ENCODE data around the gene USP21. TPM values are rescaled to one million over a fixed set of nuclear protein-coding genes. Genes with fewer than 3 reads are reported as not detected.
A peak's percentile ranks its signal among the peaks of the same experiment; 100 is the strongest.

The USP21 gene
- total RNA-seq, 1 donor from 2014 or later = 31.9 TPM

DNA sequence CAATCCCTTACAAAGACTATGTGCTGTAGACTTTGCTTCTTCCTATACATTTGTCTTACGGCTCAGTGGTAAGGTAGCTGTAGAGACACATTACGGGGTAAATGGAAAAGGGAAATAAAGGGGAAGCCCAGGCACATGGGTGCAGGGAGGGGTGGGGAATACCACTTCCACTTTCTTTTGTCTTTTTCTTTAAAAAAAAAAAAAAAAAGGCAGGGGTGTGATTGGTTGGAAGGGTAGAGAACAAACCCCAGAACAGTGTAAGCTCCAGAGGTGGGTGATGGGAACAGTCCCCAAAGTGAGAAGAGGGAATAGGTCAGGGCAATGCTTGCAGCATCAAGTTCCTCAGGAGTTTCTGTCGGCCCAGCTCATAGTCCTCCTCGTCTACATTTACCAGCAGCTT lies 37.5 kb upstream of the USP21 start:
- no peak overlapping the region for H3K27ac ChIP-seq
- H3K27me3 ChIP-seq = no peaks in the 10 kb centered on the region
- DNase-seq (ENCODE audit: low spot score in 2 of 2) = no peak
- intact Hi-C loops (cut with DNase I) = no loop called here
- H3K9me3 ChIP-seq = no peaks in the 10 kb centered on the region
- H3K36me3 ChIP-seq = peaks cover 53 to 64% of the 10 kb centered on the region in 2 donors
- H3K4me1 ChIP-seq = peaks cover 9 to 17% of the 10 kb centered on the region in 2 donors
- no peak overlapping the region for H3K4me3 ChIP-seq
- TF ChIP-seq, protein P1, sequence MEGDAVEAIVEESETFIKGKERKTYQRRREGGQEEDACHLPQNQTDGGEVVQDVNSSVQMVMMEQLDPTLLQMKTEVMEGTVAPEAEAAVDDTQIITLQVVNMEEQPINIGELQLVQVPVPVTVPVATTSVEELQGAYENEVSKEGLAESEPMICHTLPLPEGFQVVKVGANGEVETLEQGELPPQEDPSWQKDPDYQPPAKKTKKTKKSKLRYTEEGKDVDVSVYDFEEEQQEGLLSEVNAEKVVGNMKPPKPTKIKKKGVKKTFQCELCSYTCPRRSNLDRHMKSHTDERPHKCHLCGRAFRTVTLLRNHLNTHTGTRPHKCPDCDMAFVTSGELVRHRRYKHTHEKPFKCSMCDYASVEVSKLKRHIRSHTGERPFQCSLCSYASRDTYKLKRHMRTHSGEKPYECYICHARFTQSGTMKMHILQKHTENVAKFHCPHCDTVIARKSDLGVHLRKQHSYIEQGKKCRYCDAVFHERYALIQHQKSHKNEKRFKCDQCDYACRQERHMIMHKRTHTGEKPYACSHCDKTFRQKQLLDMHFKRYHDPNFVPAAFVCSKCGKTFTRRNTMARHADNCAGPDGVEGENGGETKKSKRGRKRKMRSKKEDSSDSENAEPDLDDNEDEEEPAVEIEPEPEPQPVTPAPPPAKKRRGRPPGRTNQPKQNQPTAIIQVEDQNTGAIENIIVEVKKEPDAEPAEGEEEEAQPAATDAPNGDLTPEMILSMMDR (IDR thresholded peaks at IDR 0.05) = no peak

DNA sequence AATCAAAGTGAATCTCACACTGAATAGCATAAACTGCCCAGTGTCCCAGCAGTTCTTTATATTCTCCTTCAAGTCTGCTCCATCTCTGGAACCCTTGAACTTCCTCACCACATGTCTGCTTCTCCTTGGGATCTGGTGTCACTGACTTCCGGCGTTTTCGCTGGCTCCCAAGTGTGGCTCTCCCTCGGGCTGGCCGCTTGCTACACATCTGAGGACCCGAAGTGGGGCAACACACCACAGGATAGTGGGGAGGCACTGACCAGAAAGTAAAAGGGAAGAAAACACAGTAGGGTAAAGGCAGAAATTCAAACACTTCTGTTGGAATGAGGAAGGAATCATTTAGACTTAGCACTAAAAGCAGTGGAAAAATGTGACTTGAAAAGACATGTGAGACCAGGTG lies 36.3 kb upstream of the USP21 start:
- DNase-seq (ENCODE audit: low spot score in 2 of 2) = no peak
- Histone ChIP-seq H3K27ac (no peak overlapping the region), H3K27me3 (no peaks in the 10 kb centered on the region), H3K4me3 (no peak overlapping the region), H3K36me3 (peaks cover 58 to 75% of the 10 kb centered on the region in 2 donors), H3K9me3 (no peaks in the 10 kb centered on the region), H3K4me1 (peaks cover 8 to 20% of the 10 kb centered on the region in 2 donors)
- intact Hi-C loops (cut with DNase I) = no loop called here
- TF ChIP-seq, protein P1 (IDR thresholded peaks at IDR 0.05) = no peak

DNA sequence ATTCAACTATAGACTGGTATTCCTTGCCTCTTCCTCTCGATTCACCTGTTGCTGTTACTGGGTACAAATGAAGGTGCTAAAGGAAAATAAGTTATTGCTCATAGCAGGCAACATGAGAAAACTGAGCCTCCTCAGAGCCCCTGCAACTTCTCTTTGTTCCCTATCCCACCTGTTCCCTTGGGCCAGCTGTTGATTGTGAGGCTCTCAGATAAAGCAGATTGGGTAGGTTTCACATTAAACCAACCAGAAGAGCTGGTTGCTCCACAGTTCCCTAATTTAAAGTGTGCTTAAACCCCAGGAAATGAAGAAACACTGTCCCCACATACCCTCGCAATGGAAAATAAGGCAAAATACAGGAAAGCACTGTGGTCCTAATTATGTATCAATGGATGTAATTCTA lies 31.7 kb upstream of the USP21 start:
- peaks cover 5 to 18% of the 10 kb centered on the region in 2 donors for H3K4me1 ChIP-seq
- no peaks in the 10 kb centered on the region for H3K27me3 ChIP-seq
- H3K9me3 ChIP-seq = no peaks in the 10 kb centered on the region
- intact Hi-C loops (cut with DNase I) = no loop called here
- no peak overlapping the region for H3K4me3 ChIP-seq
- peaks cover 46 to 59% of the 10 kb centered on the region in 2 donors for H3K36me3 ChIP-seq
- no peak overlapping the region for H3K27ac ChIP-seq
- TF ChIP-seq, protein P1 (IDR thresholded peaks at IDR 0.05) = no peak
- no peak for DNase-seq (ENCODE audit: low spot score in 2 of 2)

DNA sequence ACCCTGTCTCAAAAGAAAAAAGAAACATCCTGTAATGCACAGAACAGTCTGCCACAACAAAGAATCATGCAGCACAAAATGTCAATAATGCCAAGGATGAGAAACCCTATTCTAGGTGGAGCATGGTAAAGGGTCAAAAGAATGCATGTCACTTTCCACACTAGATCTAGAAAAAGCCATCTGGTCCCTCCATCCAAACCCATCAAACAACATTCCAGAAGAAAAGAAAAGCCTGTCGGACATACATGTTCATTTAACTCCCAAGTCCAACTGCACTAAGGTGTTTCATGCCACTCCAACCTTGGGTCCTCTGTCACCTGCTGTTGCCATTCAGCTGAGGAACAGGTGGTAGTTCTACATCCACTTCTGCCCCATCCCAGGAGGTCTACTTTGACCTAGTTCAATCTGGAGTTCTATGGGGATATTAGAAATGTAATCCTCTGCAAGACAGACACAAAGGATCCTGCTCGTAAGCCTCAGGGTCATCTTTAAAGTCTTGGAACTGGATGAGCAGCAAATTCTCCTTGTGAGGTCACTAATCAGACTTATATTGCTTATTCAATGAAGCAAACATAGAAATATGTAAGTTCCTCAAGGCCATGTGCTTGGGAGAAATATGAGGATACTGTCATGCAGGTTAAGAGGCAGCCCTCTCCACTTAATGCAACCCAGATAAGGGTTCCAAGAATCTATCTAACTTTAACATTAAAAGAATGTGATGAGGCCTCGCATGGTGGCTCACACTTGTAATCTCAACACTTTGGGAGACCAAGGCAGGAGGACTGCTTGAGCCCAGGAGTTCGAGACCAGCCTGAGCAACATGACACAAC lies 30.5 kb upstream of the USP21 start:
- Histone ChIP-seq H3K4me3 (no peak overlapping the region), H3K27me3 (no peaks in the 10 kb centered on the region), H3K9me3 (no peaks in the 10 kb centered on the region), H3K27ac (no peak overlapping the region), H3K36me3 (peaks cover 37 to 47% of the 10 kb centered on the region in 2 donors), H3K4me1 (peaks cover 5 to 21% of the 10 kb centered on the region in 2 donors)
- TF ChIP-seq, protein P1 (IDR thresholded peaks at IDR 0.05) = no peak
- DNase-seq (ENCODE audit: low spot score in 2 of 2) = no peak
- intact Hi-C loops (cut with DNase I) = no loop called here

DNA sequence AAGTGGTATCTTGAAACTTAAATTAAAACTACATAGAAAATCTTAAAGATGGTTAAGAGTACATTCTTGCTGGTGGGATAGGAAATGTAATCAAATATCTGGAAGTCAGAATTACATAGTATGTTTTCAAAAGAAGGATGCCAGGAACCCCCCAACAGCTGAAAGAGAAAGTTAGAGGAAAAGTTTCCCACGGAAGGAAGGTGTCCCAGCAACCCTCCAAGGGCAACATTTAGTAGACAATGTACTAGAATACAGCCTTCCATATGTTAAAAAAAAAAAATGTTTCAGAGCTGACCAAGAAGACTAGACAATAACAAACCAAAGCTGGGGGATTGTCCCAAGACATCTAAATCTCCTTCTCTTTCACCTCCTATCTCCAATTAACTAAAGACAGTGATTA lies 29.0 kb upstream of the USP21 start:
- H3K27ac ChIP-seq = peak overlapping the region in 1 of 2 donors; percentile 7
- no peaks in the 10 kb centered on the region for H3K9me3 ChIP-seq
- DNase-seq (ENCODE audit: low spot score in 2 of 2) = no peak
- peaks cover 27 to 38% of the 10 kb centered on the region in 2 donors for H3K36me3 ChIP-seq
- no peaks in the 10 kb centered on the region for H3K27me3 ChIP-seq
- intact Hi-C loops (cut with DNase I) = loop anchor here (5.0 kb wide), 1 partner anchor 257 kb away; no protein-coding TSS in a partner anchor
- peak overlapping the region in 1 of 2 donors; percentile 89 for H3K4me3 ChIP-seq
- TF ChIP-seq, protein P1 (IDR thresholded peaks at IDR 0.05) = no peak
- peaks cover 5 to 27% of the 10 kb centered on the region in 2 donors for H3K4me1 ChIP-seq

Measured in ascending aorta (tissue), 2 donors.